HG02798 (cell line): ENCODE measurements around the gene SNRNP48.

Experiments used
- ATAC-seq: cut with Tn5 transposase; IDR thresholded peaks from one replicate; pipeline ENCODE4 v1.9.1; 2021; ENCODE audit warnings: mild to moderate bottlenecking; ENCODE audit not compliant: unreplicated experiment, poor library complexity

SNRNP48 gene, protein sequence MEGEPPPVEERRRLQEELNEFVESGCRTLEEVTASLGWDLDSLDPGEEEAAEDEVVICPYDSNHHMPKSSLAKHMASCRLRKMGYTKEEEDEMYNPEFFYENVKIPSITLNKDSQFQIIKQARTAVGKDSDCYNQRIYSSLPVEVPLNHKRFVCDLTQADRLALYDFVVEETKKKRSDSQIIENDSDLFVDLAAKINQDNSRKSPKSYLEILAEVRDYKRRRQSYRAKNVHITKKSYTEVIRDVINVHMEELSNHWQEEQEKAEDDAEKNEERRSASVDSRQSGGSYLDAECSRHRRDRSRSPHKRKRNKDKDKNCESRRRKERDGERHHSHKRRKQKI

DNA sequence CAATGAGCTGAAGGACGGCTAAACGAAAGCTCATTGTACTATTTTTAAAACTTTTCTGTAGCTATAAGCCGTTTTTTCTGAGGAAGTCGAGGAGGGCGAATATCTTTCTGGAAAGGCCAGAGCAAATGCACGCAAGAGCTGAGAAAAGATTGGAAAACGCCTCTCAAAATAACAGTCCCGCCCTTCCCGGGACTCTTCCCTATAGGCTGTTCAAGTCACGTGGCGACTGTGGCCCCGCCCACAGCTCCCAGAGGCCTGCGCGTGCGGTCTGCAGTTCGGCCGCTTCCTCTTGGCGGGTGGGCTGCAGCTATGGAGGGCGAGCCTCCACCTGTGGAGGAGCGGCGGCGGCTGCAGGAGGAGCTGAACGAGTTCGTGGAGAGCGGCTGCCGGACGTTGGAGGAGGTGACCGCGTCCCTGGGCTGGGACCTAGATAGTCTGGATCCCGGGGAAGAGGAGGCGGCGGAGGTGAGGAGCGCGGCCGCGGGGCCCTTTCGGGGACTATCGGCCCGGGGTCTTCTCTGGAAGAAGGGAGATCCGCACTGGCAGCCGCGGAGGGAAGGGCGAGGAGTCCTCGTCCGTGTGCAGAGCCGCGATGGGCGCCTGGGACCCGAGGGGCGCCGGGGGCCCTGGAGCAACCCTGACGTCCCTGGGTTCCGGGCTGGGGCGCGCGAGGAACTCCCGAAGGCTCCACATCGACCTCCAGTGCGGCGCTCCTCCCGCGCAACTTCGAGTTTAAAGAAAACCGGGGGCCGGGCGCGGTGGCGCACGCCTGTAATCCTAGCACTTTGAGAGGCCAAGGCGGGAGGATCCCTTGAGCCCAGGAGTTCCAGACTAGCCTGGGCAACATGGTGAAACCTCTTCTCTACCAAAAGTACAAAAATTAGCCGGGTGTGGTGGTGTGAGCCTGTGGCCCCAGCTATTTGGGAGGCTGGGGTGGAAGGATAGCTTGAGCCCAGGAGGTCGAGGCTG is at the start of gene SNRNP48:
Gene SNRNP48 (plus strand): TSS at position 250 of the 969 bp plus-strand sequence. CDS start 60 bp downstream, at position 310.
- ATAC-seq = peak; percentile 100

- ATAC-seq = no peak
Observed at GRCh38 chr6:7540595-7540994, 49.4 kb upstream of the SNRNP48 start.

GRCh38 chr6:7541175-7542064 is 48.6 kb upstream of the SNRNP48 start, which contains the start of gene DSP:
Gene DSP, plus strand, starts transcription at chr6:7541671. Its CDS starts 245 bp downstream, at chr6:7541916.
- ATAC-seq = no peak

DNA sequence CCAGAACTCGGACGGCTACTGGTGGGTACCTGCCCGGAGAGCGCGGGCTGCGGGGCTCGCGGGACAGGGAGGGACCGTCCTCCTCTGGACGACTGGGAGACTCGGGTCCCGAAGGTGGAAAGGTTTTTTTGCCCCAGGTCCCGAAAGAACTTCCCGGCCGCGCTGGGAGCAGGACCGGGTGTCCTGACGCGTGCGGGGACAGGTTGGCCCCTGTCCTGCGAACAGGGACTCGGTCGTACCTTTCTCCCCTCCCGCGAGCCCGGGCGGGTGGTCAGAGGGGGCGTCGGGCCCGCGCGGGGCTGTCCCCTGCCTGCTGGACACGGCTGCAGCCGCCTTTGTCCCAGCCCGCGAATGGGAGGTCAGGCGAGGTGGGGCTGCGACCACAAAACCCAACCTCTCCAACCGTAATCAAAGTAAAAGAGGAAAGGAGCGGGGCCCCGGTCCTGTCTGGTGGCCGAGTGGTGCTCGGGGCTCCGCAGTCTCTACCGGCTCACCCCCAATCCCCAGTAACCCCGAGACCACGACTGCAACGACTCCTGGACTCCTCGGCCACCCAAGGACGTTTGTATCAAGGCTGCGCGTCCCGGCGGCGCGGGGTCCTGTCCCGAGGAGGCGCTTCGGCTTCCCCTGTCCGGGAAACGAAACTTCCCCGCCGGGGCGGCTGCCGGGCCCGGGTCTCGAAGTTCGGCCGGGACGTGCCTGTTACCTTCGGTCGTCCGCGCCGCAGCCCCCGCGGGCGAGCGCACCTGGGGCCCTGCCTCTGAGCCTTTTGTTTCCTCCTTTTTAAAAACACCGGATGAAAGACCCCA is 47.7 kb upstream of the SNRNP48 start:
- ATAC-seq = no peak

DNA sequence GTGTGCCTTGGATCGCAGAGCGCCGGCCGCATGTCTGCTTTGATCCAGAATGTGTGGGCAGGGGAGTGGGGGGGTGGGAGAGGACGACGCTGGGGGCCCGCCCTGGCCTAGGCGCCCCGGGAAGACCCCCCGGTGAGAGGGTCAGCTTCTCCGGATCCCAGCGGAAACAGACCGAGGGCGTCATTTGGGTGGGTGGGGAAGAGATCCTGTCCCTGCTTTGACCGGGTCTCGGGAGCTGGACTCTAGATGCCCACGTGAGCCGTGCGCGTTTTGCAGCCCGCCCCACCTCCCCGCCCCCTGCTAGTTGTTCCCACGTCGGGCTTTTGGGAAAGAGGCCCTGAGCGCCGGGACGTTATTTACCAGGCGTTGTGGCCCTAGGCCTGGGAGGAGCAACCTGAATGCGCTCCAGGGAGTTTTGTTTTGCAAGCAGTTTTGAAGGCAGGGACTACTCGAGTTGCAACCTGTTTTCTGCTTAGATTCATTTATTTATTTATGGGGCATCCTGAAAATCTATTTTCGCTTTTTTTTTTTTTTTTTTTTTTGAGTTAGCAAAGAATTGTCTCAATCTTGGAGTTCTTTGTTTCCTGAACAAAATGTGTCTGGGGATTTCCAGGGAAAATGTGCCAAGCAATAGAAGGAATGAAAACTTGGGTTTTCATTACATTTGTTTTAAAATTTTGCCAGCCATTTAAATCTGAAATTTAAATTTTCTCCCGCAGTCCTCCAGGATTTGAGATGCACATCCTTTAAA is 46.9 kb upstream of the SNRNP48 start:
- ATAC-seq = no peak

DNA sequence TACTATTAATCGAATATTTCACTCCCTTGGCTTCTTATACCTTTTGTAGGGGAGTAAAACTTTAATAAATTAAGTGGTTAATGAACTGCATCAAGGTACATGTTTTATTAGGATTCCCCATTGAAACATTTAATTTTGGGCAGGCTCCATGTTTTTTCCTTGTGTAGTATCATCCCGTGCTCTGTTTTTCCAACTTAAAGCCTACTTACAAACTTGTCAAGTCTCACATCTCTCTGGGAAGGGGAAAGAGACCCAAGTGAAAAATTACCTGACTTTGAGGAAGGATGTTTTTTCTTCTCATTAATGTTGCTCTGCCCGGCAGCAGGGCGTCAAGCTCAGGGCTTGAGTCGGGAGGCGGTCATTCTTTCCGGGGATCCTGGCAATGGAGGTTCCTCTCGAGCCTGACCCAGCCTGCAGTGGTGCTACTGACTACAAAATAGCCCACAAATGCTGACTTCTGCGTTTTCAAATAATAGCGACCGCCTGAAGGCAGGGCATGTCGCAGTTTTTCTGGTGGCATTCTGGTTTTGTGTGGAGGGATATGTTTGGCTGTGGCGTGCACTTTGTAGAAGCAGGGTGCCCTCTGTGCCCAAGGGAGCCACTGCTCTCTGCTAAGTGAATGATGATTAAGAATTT is 46.1 kb upstream of the SNRNP48 start:
- ATAC-seq = no peak

GRCh38 chr6:7544597-7544996 is 45.4 kb upstream of the SNRNP48 start:
- no peak for ATAC-seq

GRCh38 chr6:7545316-7546019 is 44.5 kb upstream of the SNRNP48 start:
- no peak for ATAC-seq

- no peak for ATAC-seq
Observed at GRCh38 chr6:7546020-7546369, 44.0 kb upstream of the SNRNP48 start.

GRCh38 chr6:7546383-7546782 is 43.6 kb upstream of the SNRNP48 start:
- no peak for ATAC-seq

DNA sequence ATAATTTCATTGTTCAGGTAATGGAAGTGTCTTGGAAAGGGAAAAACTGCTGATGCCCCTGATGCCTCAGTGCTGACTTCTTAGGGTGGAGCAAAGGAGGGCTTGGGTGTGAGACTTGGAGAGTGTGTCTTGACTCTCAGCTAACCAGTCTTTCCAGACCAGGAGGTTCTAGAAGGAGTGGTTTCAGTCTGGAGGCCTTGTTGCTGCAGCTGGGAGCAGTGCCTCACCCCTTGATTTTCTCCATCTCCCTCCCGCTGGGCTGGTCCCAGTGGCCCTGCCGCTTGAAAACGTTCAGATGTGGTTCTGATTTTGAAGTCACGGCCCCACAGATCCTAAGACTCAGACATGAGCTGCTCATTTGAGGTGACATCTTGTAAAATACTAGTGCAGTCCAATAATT is 43.1 kb upstream of the SNRNP48 start:
- ATAC-seq = no peak

GRCh38 chr6:7547315-7547714 is 42.7 kb upstream of the SNRNP48 start:
- no peak for ATAC-seq

DNA sequence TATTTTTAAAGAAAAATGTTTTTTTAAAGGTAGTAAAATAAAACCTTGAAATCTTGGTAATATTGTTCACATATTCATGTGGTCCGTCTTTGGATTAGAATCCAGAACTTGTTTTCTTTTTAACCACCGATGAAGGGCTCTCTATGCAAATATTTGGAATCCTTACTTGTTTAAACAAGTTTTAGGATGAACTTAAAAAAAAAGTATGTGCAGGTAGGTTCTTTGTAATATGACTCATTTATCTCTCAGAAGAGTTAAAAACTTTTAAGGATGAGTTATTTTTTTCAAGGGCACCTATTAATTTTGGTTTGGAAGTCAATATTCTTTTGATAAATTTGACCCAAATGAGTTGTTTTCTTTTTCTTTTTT is 39.6 kb upstream of the SNRNP48 start:
- no peak for ATAC-seq

DNA sequence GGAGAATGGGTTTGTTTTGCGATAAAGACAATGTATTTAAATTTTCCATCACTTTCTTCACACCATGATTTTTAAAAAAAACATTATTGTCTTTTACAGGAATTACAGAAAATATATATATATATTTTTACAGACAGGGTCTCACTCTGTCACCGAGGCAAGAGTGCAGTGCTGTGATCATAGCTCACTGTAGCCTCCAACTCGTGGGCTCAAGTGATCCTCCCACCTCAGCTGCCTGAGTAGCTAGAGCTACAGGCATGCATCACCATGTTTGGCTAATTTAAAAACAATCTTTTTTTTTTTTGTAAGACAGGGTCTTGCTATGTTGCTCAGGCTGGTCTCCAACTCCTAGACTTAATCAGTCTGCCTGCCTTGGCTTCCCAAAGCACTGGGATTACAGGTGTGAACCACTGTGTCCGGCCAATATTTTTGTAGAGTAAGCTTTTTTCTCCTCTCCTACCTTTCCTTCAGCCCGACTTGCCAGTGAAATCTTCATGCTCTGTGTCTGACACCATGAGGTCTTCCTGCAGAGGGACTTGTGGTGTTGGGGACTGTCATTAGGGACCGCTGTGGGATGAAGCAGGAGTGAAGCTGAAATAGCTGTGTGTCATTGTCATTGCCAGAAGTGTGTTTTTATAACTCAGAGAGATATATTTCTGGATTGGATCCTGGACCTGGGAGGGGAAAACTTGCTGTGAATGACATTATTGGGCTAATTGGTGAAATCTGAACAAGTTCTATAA is 35.3 kb upstream of the SNRNP48 start:
- no peak for ATAC-seq

- no peak for ATAC-seq
Observed at GRCh38 chr6:7555671-7556070, 34.3 kb upstream of the SNRNP48 start.

DNA sequence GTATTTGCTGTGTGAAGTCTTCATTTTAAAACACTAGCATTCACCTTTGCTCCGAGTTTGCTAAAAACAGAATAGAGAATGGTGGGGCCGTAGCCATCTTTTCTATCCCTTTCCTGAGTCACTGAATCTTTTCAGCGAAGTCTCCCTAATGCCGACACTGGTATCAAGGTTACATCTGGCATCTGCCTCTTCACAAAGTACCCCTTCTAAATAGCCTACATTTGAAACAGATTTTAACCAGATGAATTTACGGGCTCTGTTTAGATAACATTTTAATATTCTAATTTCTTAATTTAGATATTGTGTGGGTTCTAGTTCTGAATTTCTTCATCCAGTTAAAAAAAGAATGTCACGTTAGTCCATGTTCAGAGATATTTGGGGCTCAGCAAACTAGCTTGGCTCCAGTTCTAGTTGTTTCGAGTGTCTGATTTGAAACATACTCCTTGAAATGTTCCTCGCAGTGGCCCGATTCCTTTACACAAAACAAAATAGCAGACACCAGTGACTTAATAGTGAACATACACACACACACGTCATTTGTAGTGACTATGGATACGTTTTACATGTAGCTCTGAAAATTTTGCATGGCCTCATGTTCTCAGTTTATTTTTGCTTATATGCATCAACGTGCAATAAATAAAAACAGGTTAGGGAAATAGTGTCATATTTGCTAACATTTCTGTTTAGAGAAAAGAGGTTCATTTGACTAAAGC is 33.4 kb upstream of the SNRNP48 start:
- ATAC-seq = no peak

- ATAC-seq = no peak
Observed at GRCh38 chr6:7557652-7558051, 32.3 kb upstream of the SNRNP48 start.
